ENCODE data around the gene TRIP10. TPM values are rescaled to one million over a fixed set of nuclear protein-coding genes. Genes with fewer than 3 reads are reported as not detected.

TRIP10 gene
- total and polyA plus RNA-seq, 10 of the 15 experiments (the other 5 are each of a cell fraction or from before 2014, with no cell fraction given) = 0.79 to 54.5 (median 32.5) TPM

DNA sequence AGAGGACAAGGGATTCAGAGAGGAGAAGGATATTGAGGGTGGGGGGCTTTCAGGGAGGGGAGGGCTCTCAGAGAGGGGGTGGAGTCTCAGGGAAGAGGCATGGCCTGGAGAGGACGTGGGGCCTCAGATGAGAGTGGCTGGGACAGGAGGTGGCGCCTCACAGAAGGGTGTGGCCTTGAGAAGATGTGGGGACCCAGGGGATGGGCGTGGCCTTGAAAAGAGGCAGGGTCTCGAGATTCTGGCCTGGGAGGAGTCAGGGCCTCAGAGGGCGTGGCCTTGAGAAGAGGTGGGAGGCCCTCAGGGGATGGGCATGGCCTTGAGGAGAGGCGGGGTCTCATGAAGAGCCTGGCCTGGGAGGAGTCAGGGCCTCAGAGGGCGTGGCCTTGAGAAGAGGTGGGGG lies 45.8 kb upstream of the TRIP10 start (continued):
- TF ChIP-seq POLR2AphosphoS2 (IDR thresholded peaks at IDR 0.05; ENCODE audit: low read depth, low read length) (no peak), SUZ12 (IDR thresholded peaks at IDR 0.05; ENCODE audit: unreplicated experiment) (no peak), FOXK2 (IDR thresholded peaks at IDR 0.05) (no peak), SIX5 (IDR thresholded peaks at IDR 0.05; ENCODE audit: low read depth, low read length, severe bottlenecking) (no peak)
- TF ChIP-seq, protein P1, sequence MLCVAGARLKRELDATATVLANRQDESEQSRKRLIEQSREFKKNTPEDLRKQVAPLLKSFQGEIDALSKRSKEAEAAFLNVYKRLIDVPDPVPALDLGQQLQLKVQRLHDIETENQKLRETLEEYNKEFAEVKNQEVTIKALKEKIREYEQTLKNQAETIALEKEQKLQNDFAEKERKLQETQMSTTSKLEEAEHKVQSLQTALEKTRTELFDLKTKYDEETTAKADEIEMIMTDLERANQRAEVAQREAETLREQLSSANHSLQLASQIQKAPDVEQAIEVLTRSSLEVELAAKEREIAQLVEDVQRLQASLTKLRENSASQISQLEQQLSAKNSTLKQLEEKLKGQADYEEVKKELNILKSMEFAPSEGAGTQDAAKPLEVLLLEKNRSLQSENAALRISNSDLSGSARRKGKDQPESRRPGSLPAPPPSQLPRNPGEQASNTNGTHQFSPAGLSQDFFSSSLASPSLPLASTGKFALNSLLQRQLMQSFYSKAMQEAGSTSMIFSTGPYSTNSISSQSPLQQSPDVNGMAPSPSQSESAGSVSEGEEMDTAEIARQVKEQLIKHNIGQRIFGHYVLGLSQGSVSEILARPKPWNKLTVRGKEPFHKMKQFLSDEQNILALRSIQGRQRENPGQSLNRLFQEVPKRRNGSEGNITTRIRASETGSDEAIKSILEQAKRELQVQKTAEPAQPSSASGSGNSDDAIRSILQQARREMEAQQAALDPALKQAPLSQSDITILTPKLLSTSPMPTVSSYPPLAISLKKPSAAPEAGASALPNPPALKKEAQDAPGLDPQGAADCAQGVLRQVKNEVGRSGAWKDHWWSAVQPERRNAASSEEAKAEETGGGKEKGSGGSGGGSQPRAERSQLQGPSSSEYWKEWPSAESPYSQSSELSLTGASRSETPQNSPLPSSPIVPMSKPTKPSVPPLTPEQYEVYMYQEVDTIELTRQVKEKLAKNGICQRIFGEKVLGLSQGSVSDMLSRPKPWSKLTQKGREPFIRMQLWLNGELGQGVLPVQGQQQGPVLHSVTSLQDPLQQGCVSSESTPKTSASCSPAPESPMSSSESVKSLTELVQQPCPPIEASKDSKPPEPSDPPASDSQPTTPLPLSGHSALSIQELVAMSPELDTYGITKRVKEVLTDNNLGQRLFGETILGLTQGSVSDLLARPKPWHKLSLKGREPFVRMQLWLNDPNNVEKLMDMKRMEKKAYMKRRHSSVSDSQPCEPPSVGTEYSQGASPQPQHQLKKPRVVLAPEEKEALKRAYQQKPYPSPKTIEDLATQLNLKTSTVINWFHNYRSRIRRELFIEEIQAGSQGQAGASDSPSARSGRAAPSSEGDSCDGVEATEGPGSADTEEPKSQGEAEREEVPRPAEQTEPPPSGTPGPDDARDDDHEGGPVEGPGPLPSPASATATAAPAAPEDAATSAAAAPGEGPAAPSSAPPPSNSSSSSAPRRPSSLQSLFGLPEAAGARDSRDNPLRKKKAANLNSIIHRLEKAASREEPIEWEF (IDR thresholded peaks at IDR 0.05; ENCODE audit: insufficient replicate concordance, low read depth, low read length) = no peak
- TF ChIP-seq, protein P2, sequence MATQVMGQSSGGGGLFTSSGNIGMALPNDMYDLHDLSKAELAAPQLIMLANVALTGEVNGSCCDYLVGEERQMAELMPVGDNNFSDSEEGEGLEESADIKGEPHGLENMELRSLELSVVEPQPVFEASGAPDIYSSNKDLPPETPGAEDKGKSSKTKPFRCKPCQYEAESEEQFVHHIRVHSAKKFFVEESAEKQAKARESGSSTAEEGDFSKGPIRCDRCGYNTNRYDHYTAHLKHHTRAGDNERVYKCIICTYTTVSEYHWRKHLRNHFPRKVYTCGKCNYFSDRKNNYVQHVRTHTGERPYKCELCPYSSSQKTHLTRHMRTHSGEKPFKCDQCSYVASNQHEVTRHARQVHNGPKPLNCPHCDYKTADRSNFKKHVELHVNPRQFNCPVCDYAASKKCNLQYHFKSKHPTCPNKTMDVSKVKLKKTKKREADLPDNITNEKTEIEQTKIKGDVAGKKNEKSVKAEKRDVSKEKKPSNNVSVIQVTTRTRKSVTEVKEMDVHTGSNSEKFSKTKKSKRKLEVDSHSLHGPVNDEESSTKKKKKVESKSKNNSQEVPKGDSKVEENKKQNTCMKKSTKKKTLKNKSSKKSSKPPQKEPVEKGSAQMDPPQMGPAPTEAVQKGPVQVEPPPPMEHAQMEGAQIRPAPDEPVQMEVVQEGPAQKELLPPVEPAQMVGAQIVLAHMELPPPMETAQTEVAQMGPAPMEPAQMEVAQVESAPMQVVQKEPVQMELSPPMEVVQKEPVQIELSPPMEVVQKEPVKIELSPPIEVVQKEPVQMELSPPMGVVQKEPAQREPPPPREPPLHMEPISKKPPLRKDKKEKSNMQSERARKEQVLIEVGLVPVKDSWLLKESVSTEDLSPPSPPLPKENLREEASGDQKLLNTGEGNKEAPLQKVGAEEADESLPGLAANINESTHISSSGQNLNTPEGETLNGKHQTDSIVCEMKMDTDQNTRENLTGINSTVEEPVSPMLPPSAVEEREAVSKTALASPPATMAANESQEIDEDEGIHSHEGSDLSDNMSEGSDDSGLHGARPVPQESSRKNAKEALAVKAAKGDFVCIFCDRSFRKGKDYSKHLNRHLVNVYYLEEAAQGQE (IDR thresholded peaks at IDR 0.05; ENCODE audit: low read depth, low read length) = no peak

Measured in GM12878 (cell line).